Astrocyte of the hippocampus (primary cell): Measurements from ENCODE around the gene TIFAB.
A peak's percentile ranks its signal among the peaks of the same experiment; 100 is the strongest.

Experiments
- DNase-seq: peaks from one replicate; pipeline ENCODE4 v3.0.0; 2011; ENCODE audit warnings: low read depth, low spot score

Gene TIFAB

GRCh38 chr5:135482381-135482933 lies 30.3 kb upstream of the TIFAB start:
- DNase-seq: no peak

GRCh38 chr5:135481909-135482311 lies 29.8 kb upstream of the TIFAB start:
- no peak for DNase-seq

DNA sequence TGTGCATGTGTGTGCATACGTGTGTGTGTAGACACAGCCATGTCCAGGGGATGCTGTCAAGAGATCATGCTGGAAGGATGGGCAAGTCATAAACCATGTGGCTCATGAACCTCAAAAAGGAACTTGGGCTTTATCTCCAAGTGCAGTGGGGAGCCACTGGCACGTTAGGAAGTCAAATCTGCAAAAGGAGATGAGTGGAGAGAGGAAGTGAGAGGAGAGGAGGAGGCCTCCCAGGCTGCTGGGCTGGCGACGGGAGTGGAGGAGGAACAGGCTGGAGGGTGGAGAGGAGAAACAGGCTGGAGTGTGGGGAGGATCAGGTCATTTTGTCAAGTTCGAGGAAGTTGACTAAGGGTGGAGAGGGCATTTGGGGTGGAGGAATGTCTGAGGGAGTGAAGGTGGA lies 29.2 kb upstream of the TIFAB start:
- DNase-seq: no peak

GRCh38 chr5:135480511-135480910 lies 28.4 kb upstream of the TIFAB start:
- no peak for DNase-seq

DNA sequence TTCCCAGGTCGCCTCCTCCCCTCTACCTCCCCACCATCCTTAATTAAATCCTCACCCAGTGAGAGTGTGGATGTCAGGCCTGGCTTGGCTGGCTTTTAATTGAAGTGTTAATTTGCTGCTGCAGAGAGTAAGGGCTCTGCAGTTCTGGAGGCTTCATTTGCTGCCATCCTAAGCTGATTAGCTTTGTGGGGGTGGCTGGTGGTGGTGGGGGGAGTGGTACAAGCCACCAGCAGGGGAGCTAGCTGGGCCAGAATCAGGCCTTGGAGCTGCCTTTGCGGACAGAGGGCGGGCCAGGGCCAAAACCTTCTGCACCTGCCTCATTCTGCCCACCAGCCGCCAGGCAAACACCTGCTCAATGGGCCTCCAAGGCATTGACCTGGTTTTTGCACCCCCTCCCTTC lies 26.8 kb upstream of the TIFAB start:
- no peak for DNase-seq

GRCh38 chr5:135477613-135478066 lies 25.5 kb upstream of the TIFAB start:
- DNase-seq: no peak

DNA sequence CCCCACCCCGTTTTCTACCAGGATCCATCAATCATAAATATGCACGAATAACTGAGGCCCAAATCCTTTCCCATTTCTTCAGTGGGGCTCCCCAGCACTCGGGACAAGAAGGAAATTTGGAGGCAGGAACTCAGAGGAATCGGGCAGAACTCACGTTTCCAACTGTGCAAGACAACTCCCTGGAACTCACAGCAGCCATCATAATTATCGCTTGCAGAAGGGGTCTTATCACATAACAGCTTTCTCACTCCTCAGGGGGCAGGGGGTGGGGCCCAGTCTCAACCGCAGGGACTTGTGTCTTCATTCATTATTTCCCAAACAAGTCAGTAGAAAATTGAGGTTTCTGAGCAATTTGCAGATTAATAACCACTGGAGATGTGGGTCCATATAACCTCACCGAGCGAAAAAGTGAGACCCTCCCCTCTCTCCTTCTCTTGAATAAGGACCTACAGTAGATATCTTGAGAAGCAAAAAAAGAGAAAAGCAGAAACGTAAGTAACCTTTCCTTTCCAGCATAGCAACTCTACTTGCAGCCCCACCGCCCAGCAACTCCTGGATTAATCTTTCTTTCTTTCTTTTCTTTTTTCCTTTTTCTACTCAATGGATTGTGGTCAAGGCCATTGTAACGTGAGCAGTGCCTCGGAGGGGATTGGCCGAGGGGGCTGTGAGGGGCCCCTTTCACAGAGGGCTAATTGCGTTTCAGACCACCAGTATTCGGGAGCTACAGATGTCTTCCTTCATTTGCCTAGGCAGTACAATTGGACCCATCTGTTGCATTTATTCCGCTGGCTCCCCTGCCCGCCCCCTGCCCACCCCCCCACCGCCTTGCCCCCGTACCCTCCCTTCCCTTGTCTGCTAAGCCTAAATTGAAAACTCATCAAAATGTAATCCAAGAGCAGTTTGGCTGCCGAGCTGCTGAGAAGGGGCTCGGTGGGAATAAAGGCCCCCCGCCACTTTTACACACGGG lies 24.7 kb upstream of the TIFAB start:
- no peak for DNase-seq

DNA sequence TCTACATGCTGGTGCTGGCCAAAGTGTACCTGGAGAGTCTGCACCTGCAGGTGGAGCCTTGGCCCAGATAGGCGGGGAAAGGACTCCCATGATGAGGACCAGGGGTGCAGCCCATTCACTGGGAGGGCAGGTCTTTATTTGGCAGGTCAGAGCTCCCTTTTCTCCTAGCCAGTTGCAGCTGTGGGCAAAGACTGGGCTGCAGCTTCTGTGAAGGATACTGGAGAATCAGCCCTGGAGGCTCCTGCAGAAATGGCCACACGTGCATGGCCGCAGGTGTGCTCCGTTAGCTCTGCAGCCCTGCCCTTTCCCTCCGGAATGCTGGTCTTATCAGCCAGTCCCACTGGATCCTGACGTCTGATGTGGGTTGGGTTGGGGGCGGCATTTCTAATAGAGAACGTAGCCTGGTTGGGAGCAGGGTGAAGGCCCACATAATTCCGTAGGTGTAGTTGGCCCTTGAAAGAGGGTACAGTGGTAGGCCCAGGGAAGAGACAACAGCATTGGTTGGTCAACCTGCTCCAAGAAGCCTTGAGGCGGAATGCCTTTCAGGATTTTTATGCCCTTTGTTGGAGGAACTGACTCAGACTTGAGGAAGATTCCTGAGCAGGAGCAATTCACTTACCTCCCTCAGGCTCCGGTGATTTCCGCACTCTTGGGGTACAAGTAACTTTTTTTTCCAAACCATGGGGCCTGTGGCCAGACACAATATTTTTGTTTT lies 22.0 kb upstream of the TIFAB start:
- no peak for DNase-seq

GRCh38 chr5:135472141-135472540 lies 20.0 kb upstream of the TIFAB start:
- no peak for DNase-seq

GRCh38 chr5:135471726-135472125 lies 19.6 kb upstream of the TIFAB start:
- DNase-seq: no peak

DNA sequence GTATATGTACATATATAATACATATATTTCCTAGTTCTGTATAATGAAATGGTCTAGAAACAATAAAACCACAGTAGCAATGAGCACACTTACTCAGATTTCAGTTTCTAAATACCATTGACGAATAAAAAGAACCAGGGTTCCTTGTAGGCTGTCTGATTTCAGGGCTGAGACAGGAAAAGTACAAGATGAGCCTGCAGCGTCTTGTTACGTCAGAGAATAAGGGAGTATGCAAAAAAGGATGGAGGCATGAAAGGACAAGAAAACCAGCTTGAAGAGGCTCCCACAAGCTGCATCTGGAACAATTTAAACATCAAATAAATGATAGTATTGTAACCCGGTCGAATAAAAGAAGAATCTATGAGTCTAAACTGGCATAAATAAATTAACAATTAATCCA lies 17.8 kb upstream of the TIFAB start:
- no peak for DNase-seq

DNA sequence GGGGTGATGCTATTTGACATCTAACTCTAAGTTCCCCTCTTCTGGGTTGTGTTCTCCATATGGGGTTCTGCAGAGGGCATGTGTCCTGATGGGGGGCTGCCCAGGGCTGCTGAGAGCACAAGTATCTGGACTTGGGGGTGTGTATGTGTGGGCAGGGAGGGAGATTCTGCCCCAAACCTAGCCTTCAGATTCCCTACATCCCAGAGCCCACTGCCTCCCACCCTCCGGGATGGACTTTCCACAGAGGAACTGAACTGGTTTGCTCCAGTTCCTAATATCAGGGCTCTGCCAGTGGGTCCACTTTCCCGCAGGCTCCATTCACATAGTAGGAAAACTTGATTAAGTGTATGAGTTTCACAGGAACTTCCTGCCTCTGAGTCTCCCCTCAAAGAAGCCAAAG lies 16.4 kb upstream of the TIFAB start:
- no peak for DNase-seq

GRCh38 chr5:135467871-135468485 lies 15.8 kb upstream of the TIFAB start:
- no peak for DNase-seq

DNA sequence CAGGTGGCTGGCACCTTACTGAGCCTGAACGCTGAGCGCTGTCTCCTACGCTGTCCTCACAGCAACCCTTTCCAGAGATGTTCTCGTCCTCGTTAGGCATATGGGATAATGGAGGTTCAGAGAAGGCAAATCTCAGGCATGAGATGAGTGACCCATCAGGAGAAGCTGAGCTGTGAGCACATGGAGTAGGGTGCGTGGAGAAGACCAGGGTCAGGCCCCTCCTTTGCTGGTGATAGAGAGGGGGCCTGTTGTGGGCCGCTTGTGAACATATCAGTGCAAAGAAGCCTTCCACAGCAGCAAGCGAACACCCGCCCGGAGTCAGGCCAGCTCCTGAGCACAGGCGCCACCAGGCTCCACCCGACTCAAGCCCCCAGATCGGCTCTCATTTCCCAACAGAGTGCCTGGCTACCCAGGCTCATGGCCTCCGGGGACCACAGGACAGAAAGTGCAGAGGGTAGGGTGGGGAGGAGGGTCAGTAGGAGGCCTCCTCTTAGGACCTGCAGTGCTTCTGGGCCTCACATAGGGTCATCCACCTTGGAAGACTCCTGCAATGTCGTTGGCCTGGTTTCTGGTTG lies 15.0 kb upstream of the TIFAB start:
- no peak for DNase-seq

GRCh38 chr5:135466178-135467050 lies 14.3 kb upstream of the TIFAB start:
- peak; percentile 87 for DNase-seq

- no peak for DNase-seq
Measured at GRCh38 chr5:135465391-135466122, 13.4 kb upstream of the TIFAB start.

GRCh38 chr5:135462304-135462703 lies 10.2 kb upstream of the TIFAB start:
- peak; percentile 62 for DNase-seq

DNA sequence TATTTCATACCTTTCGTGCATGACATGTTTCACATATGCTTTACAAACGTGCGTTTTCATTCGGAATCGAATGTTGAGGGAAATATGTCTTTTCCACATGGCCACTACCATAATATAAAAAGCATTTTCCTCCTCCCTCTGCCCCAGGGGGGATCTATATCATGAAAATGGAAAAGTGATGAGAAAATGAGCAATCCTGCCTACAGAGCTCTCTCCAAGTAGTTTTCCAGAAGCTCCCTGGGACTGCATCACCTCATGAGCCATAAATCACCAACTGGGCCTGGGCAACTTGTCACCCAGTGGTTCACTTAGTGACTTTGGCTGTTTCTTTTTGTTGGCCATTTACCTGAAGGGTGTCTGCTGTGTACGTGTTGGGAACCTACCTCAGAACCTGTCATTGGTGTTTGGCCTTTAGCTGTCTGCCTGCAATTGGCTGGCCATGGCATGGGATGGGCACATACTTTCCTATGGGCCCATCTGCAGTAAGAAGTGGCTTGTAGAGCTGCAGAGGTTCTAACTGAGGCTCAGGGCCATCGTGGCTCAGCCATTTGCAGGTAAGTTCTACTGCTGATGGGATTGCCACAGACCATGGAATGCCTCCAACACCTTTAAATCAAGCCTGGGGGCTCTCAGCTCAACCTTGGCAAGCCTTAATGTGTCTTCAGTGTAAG lies 9.5 kb upstream of the TIFAB start:
- no peak for DNase-seq

DNA sequence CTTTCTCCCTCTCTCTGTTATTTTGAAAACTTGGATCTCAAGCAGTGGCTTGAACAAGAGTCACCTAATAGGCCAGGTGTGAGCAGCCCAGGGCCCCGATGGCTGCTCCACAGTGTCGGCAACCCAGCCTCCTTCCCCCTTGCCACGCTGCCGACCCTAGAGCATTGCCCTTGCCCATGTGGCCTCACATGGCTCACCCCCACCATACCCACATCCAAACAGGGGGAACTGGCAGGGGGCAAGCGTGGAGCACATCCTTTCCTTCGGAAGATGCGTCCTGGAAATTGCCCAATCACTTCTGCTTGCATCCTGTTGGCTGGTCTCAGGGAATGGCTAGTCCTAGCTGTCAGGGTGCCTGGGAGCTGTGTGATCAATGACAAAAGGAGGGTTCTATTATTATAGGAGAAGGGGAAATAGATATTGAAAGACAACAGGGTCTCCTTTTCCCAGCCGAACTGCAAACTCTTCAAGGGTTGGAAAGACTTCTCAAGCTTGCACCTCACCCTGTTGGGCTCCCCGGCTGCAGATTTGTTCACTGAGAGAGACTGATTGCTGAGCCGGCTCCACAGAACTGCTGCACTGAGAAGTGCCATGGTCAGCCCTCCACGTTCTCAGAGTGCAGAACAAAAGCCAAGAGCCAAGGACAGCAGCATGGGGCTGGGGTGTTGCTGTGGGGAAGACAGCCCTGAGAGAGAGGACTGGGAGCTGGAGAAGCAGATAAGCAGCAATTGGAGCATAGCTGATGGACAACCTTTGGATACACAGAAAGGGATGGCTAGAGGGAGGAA lies 8.3 kb upstream of the TIFAB start:
- no peak for DNase-seq
